SU-DHL-6 (cell line): ENCODE measurements around the gene DRD3.

ENCODE experiments used
- H2AFZ ChIP-seq: fragments of 200-600 bp; sonication (generic); 2 replicates; pipeline ENCODE4 v1.6.1; 2014; ENCODE audit warnings: low read depth, mild to moderate bottlenecking, moderate library complexity, mixed read lengths, antibody characterized with exemption, low read length; ENCODE audit not compliant: severe bottlenecking
- H3F3A ChIP-seq: fragments of 200-600 bp; shearing (Covaris generic); 2 replicates; pipeline ENCODE4 v1.6.0; 2016; ENCODE audit warnings: antibody characterized with exemption, mild to moderate bottlenecking; ENCODE audit not compliant: insufficient read depth
- H3K27ac ChIP-seq: fragments of 200-600 bp; sonication (generic); 2 replicates; pipeline ENCODE4 v1.5.1; 2016; ENCODE audit warnings: low read depth, mild to moderate bottlenecking, low read length, moderate library complexity, mixed read lengths
- H3K27me3 ChIP-seq: fragments of 200-600 bp; sonication (generic), shearing (Covaris generic); 2 replicates; pipeline ENCODE4 v1.6.0; 2014; ENCODE audit warnings: mild to moderate bottlenecking, low read length
- H3K36me3 ChIP-seq: fragments of 200-600 bp; sonication (generic); 2 replicates; pipeline ENCODE4 v1.6.1; 2014; ENCODE audit warnings: mild to moderate bottlenecking, low read length, mixed read lengths
- H3K4me2 ChIP-seq: fragments of 300-600, 200-600 bp; shearing (Covaris generic), sonication (generic); 2 replicates; pipeline ENCODE4 v1.6.0; 2014; ENCODE audit warnings: low read length, low read depth, mild to moderate bottlenecking; ENCODE audit not compliant: poor library complexity, severe bottlenecking
- H3K4me3 ChIP-seq: fragments of 200-600 bp; sonication (generic); 2 replicates; pipeline ENCODE4 v1.5.1; 2014; ENCODE audit warnings: antibody characterized with exemption, low read length, mild to moderate bottlenecking, mixed read lengths; ENCODE audit not compliant: insufficient read depth, poor library complexity, severe bottlenecking
- H3K79me2 ChIP-seq: fragments of 200-600 bp; sonication (generic); 2 replicates; pipeline ENCODE4 v1.6.1; 2014; ENCODE audit warnings: mild to moderate bottlenecking, low read length, moderate library complexity; ENCODE audit not compliant: insufficient read depth
- H3K9ac ChIP-seq: fragments of 200-600 bp; sonication (generic); 2 replicates; pipeline ENCODE4 v1.7.0; 2014; ENCODE audit warnings: mild to moderate bottlenecking, low read length
- H3K9me2 ChIP-seq: fragments of 200-600 bp; sonication (generic); replicated peaks from 2 replicates; pipeline ENCODE4 v1.6.1; 2014; ENCODE audit warnings: low read length; ENCODE audit not compliant: insufficient read depth
- H3K9me3 ChIP-seq: fragments of 200-600 bp; sonication (generic); 2 replicates; pipeline ENCODE4 v1.6.1; 2014; ENCODE audit warnings: low read length, mixed read lengths; ENCODE audit not compliant: insufficient read depth
- H4K20me1 ChIP-seq: fragments of 200-600 bp; sonication (generic); 2 replicates; pipeline ENCODE4 v1.6.1; 2014; ENCODE audit warnings: low read depth, mild to moderate bottlenecking, antibody characterized with exemption, low read length, moderate library complexity, mixed read lengths
- EZH2phosphoT487 ChIP-seq: fragments of 200-600 bp; sonication (generic), shearing (Covaris generic); conservative IDR thresholded peaks from 2 replicates; pipeline ENCODE4 v1.6.1; 2018; ENCODE audit warnings: mild to moderate bottlenecking, antibody characterized with exemption, low read length, moderate library complexity, mixed read lengths
- TF ChIP-seq, protein P1 (sequence below): fragments of 200-600 bp; sonication (generic); IDR thresholded peaks from one replicate; pipeline ENCODE4 v1.5.1; 2017; ENCODE audit warnings: antibody characterized with exemption, mild to moderate bottlenecking, low read length, moderate library complexity; ENCODE audit not compliant: insufficient read depth, poor library complexity, severe bottlenecking

The DRD3 gene

GRCh38 chr3:114128826-114129225 is 50.0 kb downstream of the DRD3 start:
- H3K27ac ChIP-seq: no peak overlapping the region
- no peak for TF ChIP-seq EZH2phosphoT487
- TF ChIP-seq, protein P1, sequence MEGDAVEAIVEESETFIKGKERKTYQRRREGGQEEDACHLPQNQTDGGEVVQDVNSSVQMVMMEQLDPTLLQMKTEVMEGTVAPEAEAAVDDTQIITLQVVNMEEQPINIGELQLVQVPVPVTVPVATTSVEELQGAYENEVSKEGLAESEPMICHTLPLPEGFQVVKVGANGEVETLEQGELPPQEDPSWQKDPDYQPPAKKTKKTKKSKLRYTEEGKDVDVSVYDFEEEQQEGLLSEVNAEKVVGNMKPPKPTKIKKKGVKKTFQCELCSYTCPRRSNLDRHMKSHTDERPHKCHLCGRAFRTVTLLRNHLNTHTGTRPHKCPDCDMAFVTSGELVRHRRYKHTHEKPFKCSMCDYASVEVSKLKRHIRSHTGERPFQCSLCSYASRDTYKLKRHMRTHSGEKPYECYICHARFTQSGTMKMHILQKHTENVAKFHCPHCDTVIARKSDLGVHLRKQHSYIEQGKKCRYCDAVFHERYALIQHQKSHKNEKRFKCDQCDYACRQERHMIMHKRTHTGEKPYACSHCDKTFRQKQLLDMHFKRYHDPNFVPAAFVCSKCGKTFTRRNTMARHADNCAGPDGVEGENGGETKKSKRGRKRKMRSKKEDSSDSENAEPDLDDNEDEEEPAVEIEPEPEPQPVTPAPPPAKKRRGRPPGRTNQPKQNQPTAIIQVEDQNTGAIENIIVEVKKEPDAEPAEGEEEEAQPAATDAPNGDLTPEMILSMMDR: no peak
- no peaks in the 10 kb centered on the region for H3K27me3 ChIP-seq
- no peaks in the 10 kb centered on the region for H3K9me3 ChIP-seq
- no peak overlapping the region for H3K4me3 ChIP-seq
- H3F3A ChIP-seq: no peaks in the 10 kb centered on the region
- H4K20me1 ChIP-seq: no peaks in the 10 kb centered on the region
- no peaks in the 10 kb centered on the region for H3K9me2 ChIP-seq
- H3K9ac ChIP-seq: no peak overlapping the region
- H3K4me2 ChIP-seq: no peak overlapping the region
- H3K79me2 ChIP-seq: no peaks in the 10 kb centered on the region
- H3K36me3 ChIP-seq: no peaks in the 10 kb centered on the region
- H2AFZ ChIP-seq: no peak overlapping the region

DNA sequence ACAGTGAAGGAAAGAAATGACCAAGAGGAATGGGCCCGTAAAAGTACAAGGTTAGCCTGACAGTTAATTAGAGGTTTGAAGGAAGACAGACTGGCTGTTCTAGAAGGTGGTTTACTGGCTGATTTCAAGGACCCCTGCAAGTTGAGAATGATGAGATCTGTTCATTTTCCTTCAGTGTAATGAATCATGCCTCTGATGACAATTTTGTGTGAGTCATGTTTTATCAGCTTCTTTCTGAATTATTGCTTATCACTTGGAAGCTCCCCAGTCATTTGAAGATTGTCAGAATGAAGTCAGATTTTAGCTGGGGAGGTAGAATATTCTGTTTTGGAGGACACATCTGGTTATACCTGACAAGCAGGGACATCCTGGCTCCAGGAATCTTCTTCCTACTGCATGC is 50.6 kb downstream of the DRD3 start:
- no peaks in the 10 kb centered on the region for H3K9me3 ChIP-seq
- TF ChIP-seq EZH2phosphoT487: no peak
- TF ChIP-seq, protein P1: no peak
- H3K79me2 ChIP-seq: no peaks in the 10 kb centered on the region
- H2AFZ ChIP-seq: no peak overlapping the region
- H3K27ac ChIP-seq: no peak overlapping the region
- no peaks in the 10 kb centered on the region for H3K27me3 ChIP-seq
- no peaks in the 10 kb centered on the region for H4K20me1 ChIP-seq
- H3K9me2 ChIP-seq: no peaks in the 10 kb centered on the region
- no peaks in the 10 kb centered on the region for H3K36me3 ChIP-seq
- no peaks in the 10 kb centered on the region for H3F3A ChIP-seq
- H3K4me2 ChIP-seq: no peak overlapping the region
- no peak overlapping the region for H3K9ac ChIP-seq
- no peak overlapping the region for H3K4me3 ChIP-seq

- Histone ChIP-seq H3K79me2 (no peaks in the 10 kb centered on the region), H2AFZ (no peak overlapping the region), H3K27ac (no peak overlapping the region), H3F3A (no peaks in the 10 kb centered on the region), H3K4me3 (no peak overlapping the region), H4K20me1 (no peaks in the 10 kb centered on the region), H3K36me3 (no peaks in the 10 kb centered on the region), H3K9me3 (no peaks in the 10 kb centered on the region), H3K9me2 (no peaks in the 10 kb centered on the region), H3K27me3 (no peaks in the 10 kb centered on the region), H3K4me2 (no peak overlapping the region), H3K9ac (no peak overlapping the region)
- TF ChIP-seq, protein P1: no peak
- TF ChIP-seq EZH2phosphoT487: no peak
Measured at GRCh38 chr3:114127517-114127916, 51.3 kb downstream of the DRD3 start.
